IgD-negative memory B cell (primary cell): ENCODE measurements around the gene UBE2G2. TPM values are rescaled to one million over a fixed set of nuclear protein-coding genes. Genes with fewer than 3 reads are reported as not detected.

Source experiments
- polyA plus RNA-seq: library from polyadenylated mRNA; unstranded; fragments of 300-500 nt; fragmentation: Illumina TruSeq; gene quantifications from one replicate; pipeline ENCODE4 v1.2.3, GENCODE V29; 2021

UBE2G2 gene
- polyA plus RNA-seq, 1 donor from 2014 or later: 55.7 TPM

Other genes starting within 250 kb of the UBE2G2 start
- gene KRTAP10-3, start 243.0 kb downstream of the UBE2G2 start, polyA plus RNA-seq: not detected
- not detected for gene KRTAP10-4, start 228.1 kb downstream of the UBE2G2 start, polyA plus RNA-seq
- not detected for gene KRTAP10-5, start 221.2 kb downstream of the UBE2G2 start, polyA plus RNA-seq
- gene KRTAP10-6, start 209.3 kb downstream of the UBE2G2 start, polyA plus RNA-seq: not detected
- gene KRTAP10-7, start 201.2 kb downstream of the UBE2G2 start, polyA plus RNA-seq: not detected
- gene KRTAP10-8, start 189.7 kb downstream of the UBE2G2 start, polyA plus RNA-seq: not detected
- gene KRTAP10-9, start 174.7 kb downstream of the UBE2G2 start, polyA plus RNA-seq: not detected
- not detected for gene KRTAP10-10, start 164.5 kb downstream of the UBE2G2 start, polyA plus RNA-seq
- not detected for gene KRTAP10-11, start 155.4 kb downstream of the UBE2G2 start, polyA plus RNA-seq
- not detected for gene KRTAP12-4, start 147.2 kb downstream of the UBE2G2 start, polyA plus RNA-seq
- gene KRTAP12-3, start 143.9 kb downstream of the UBE2G2 start, polyA plus RNA-seq: not detected
- gene KRTAP12-2, start 134.9 kb downstream of the UBE2G2 start, polyA plus RNA-seq: not detected
- gene KRTAP12-1, start 119.7 kb downstream of the UBE2G2 start, polyA plus RNA-seq: not detected
- gene KRTAP10-12, start 104.6 kb downstream of the UBE2G2 start, polyA plus RNA-seq: not detected
- not detected for gene TSPEAR, start 90.2 kb downstream of the UBE2G2 start, polyA plus RNA-seq
- 92.3 TPM for gene SUMO3, start 16.2 kb upstream of the UBE2G2 start, polyA plus RNA-seq
- 44.7 TPM for gene PTTG1IP, start 71.9 kb upstream of the UBE2G2 start, polyA plus RNA-seq
- gene ITGB2, start 119.1 kb upstream of the UBE2G2 start, polyA plus RNA-seq: 294 TPM
- gene SLX9, start 138.2 kb upstream of the UBE2G2 start, polyA plus RNA-seq: 12.3 TPM